ENCODE measurements around the gene WSB2.
A peak's percentile ranks its signal among the peaks of the same experiment; 100 is the strongest.

The WSB2 gene

DNA sequence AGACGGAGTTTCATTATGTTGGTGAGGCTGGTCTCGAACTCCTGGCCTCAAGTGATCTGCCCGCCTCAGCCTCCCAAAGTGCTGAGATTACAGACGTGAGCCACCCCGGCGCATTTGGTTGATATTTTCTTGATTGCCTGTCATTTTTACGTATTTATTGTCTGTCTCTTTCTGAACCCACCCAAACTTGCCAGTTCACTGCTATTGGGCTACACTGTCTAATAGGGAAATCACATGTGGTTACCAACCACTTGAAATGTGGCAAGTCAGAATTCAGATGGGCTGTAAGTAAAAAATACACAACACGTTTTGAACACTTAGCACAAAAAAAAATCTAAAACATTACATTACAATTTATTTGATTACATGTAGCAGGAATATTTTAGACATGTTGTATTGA is 2.1 kb downstream of the WSB2 start:
- peaks cover 0 to 19% (median 14%) of the 10 kb centered on the region in 11 experiments; a peak in 12 of 22 replicates for H3K27me3 ChIP-seq
- peak overlapping the region in 1 of 11 experiments; percentile 89; a peak in 4 of 22 replicates for H3K27ac ChIP-seq
- no peak overlapping the region; a peak in 1 of 20 replicates for H3K4me3 ChIP-seq
- peak overlapping the region in 10 of 11 experiments; percentile 72 to 94 (median 90); a peak in 13 of 22 replicates for H3K4me2 ChIP-seq
- peaks cover 32 to 39% (median 35%) of the 10 kb centered on the region in 10 experiments for H3K4me1 ChIP-seq
- H3K36me3 ChIP-seq, result peaks cover 0 to 7% (median 0%) of the 10 kb centered on the region in 11 experiments; a peak in 2 of 22 replicates
- peaks cover 0 to 51% (median 0%) of the 10 kb centered on the region in 11 experiments; a peak in 6 of 22 replicates for H4K20me1 ChIP-seq
- H3K9ac ChIP-seq, result peak overlapping the region in 3 of 11 experiments; percentile 90 to 95 (median 94); a peak in 3 of 22 replicates
- no peaks in the 10 kb centered on the region for H3K9me3 ChIP-seq (replicated peaks in 1 of 11)
- no peak for TF ChIP-seq Cebpa-rat (IDR thresholded peaks at IDR 0.05)

DNA sequence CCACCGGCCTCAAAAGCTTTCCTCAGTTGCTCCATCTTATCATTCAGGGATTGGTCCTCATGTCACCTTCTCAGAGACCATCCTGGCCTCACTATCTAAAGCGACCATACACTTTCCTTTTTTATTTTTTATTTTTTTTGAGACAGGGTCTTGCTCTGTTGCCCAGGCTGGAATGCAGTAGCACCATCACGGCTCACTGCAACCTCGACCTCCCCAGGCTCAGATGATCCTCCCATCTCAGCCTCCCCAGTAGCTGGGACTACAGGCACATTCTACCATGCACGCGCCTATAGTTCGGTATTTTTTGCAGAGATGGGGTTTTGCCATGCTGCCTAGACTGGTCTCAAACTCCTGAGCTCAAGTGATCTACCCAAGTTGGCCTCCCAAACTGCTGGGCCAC is 2.8 kb downstream of the WSB2 start:
- Histone ChIP-seq H4K20me1 (peaks cover 0 to 58% (median 0%) of the 10 kb centered on the region in 11 experiments; a peak in 7 of 22 replicates), H3K4me3 (no peak overlapping the region), H3K9me3 (replicated peaks in 1 of 11) (no peaks in the 10 kb centered on the region), H3K4me1 (peaks cover 27 to 34% (median 31%) of the 10 kb centered on the region in 10 experiments), H3K9ac (no peak overlapping the region), H3K27ac (no peak overlapping the region), H3K36me3 (peaks cover 0 to 14% (median 0%) of the 10 kb centered on the region in 11 experiments; a peak in 3 of 22 replicates), H3K27me3 (peaks cover 0 to 17% (median 14%) of the 10 kb centered on the region in 11 experiments; a peak in 12 of 22 replicates), H3K4me2 (peak overlapping the region in 1 of 11 experiments; percentile 91; a peak in 2 of 22 replicates)
- TF ChIP-seq Cebpa-rat (IDR thresholded peaks at IDR 0.05), result no peak

DNA sequence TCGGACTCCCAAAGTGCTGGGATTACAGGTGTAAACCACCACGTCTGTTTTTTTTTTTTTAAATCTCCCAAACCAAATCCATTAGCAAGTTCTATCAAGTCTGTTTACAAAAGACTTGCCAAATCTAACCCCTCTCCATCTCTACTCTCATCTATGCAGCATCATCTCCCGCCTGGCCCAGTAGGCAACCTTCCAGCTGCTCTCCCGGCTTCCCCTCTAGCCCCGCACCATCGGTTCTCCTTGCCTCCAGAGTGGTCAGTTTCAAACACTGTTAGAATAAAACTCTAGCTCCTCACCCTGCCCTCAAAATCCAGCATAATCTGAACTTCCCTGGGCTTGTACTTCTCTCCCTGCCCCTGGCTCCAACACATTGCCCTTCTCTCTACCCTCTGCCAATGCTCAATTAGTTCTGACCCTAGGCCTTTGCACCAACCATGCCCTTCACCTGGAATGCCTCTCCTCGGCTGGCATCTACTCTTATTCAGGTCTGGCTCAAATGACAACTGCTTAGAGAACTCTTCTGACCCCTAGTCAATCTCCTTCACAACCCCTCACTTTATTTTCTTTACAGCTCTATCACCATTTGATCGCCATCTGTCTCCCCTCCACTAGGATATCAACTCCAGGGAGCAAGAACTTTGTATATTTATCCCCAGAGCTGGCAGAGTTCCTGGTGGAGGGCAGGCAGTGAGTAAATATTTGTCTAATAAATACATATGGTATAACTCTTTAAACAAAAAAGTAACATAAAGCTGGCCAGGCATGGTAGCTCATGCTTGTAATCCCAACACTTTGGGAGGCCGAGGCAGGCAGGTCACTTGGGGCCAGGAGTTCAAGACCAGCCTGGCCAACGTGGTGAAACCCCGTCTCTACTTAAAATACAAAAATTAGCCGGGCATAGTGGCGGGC is 4.9 kb downstream of the WSB2 start:
- Histone ChIP-seq H3K4me3 (no peak overlapping the region), H3K27me3 (no peaks in the 10 kb centered on the region), H3K4me2 (no peak overlapping the region), H3K4me1 (peaks cover 26 to 40% (median 36%) of the 10 kb centered on the region in 10 experiments), H3K9ac (no peak overlapping the region), H3K27ac (no peak overlapping the region), H3K9me3 (replicated peaks in 1 of 11) (no peaks in the 10 kb centered on the region), H3K36me3 (peaks cover 11 to 35% (median 13%) of the 10 kb centered on the region in 11 experiments; a peak in 20 of 22 replicates), H4K20me1 (peaks cover 0 to 79% (median 4%) of the 10 kb centered on the region in 11 experiments; a peak in 9 of 22 replicates)
- no peak for TF ChIP-seq Cebpa-rat (IDR thresholded peaks at IDR 0.05)

DNA sequence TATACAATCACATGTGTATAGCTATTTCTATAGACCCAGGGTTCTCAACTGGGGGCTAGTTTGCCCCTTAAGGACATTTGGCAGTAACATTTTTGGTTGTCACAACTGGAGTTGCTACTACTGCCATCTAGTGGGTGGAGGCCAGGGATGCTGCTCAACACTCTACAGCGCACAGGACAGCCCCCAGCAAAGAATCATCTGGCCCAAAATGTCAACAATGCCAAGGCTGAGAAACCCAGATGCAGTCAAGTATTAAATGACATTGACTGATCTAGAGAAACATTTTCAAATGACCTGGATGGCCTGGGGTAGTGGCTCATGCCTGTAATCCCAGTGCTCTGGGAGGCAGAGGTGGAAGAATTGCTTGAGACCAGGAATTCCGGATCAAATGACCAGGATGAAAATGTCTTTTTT is 5.8 kb downstream of the WSB2 start:
- H3K4me2 ChIP-seq, result no peak overlapping the region
- no peak for TF ChIP-seq Cebpa-rat (IDR thresholded peaks at IDR 0.05)
- no peaks in the 10 kb centered on the region for H3K9me3 ChIP-seq (replicated peaks in 1 of 11)
- peaks cover 22 to 38% (median 32%) of the 10 kb centered on the region in 10 experiments for H3K4me1 ChIP-seq
- peaks cover 18 to 45% (median 23%) of the 10 kb centered on the region in 11 experiments; a peak in 21 of 22 replicates for H3K36me3 ChIP-seq
- no peak overlapping the region for H3K9ac ChIP-seq
- H3K4me3 ChIP-seq, result no peak overlapping the region
- no peaks in the 10 kb centered on the region for H3K27me3 ChIP-seq
- H4K20me1 ChIP-seq, result peaks cover 0 to 88% (median 4%) of the 10 kb centered on the region in 11 experiments; a peak in 9 of 22 replicates
- H3K27ac ChIP-seq, result no peak overlapping the region

DNA sequence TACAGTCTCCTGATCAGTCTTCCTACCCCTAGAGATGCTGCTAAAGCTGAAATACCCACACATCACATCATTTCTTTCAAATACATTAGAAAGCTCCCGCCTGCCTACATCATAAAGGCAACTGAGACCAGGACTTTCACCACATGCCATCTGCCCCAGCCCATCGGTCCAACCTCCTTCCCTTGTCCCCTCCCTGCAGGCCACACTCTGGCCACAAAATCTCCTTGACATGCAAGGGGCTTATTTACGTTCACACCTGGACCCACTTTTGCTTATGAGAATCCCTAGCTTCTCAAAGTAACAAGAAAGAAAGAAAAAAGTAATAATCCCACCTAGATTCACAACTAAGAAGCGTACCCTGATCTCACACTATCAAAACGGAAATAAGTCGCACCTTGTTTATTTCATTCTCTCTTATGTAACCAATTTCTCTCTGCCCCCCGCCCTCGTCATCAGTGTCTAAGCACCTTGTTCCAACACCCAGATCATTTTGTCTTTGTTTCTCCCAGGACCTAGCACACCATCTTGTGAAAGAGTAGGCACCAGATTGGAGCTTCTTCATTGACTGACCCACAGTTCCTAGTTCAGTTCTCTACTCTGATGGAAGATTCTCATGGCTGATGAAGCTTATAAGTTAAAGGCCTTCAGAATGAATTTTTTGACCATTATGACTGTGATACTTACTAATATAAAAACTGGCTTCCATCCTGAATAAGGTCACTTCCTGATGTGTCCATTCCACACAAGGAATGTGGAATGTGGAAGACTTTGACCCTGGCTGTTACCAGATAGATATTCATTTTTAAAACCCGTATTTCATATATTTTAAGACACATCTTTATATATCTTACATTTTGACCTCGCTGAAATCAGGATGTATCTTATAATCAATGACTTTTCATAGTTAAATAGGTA is 7.7 kb downstream of the WSB2 start:
- peaks cover 22 to 63% (median 34%) of the 10 kb centered on the region in 11 experiments; a peak in 21 of 22 replicates for H3K36me3 ChIP-seq
- no peaks in the 10 kb centered on the region for H3K9me3 ChIP-seq (replicated peaks in 1 of 11)
- H3K27ac ChIP-seq, result peak overlapping the region in 9 of 11 experiments; percentile 1 to 56 (median 36); a peak in 12 of 22 replicates
- no peak overlapping the region for H3K4me3 ChIP-seq
- peaks cover 17 to 30% (median 26%) of the 10 kb centered on the region in 10 experiments for H3K4me1 ChIP-seq
- peak overlapping the region in 3 of 11 experiments; percentile 8 to 16 (median 11); a peak in 1 of 22 replicates for H3K9ac ChIP-seq
- H4K20me1 ChIP-seq, result peaks cover 0 to 100% (median 4%) of the 10 kb centered on the region in 11 experiments; a peak in 9 of 22 replicates
- peak overlapping the region; percentile 1 to 72 (median 51); a peak in 17 of 22 replicates for H3K4me2 ChIP-seq
- TF ChIP-seq Cebpa-rat (IDR thresholded peaks at IDR 0.05), result no peak
- no peaks in the 10 kb centered on the region for H3K27me3 ChIP-seq

DNA sequence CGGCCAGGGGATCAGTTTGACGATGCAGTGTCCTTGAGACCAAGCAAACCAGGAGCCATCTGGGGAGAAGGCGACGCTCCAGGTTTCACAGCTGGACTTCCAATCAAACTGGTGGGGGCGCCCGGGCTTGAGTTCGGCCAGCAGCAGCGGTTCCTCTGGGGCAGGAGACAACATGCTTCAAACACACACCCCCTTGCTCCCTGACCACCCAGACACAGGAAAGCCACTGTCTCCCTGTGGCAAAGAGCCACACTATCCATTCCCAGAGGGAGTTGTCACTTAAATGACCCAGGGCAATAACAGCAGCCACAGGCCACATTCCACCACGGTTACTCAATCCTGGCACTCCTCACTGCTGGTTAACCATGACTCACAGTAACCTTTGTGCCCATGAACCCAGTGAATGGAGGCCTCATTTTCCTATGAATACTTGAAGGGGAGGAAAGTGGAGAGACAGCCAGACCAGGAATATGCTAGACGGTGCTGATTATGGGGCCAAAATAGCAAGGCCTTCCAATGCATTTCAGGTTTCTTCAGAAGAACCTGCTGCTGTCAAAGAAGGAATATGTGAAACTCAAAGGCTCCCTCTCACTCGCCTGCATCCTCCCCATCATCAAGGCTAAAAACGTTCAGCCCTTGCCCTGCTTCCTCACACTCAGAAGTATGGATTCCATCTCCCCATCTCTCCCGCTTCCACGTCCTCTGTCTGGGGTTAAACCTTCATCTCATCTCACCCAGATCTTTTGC is 8.5 kb downstream of the WSB2 start:
- H3K36me3 ChIP-seq, result peaks cover 22 to 71% (median 39%) of the 10 kb centered on the region in 11 experiments
- peak overlapping the region in 4 of 11 experiments; percentile 8 to 18 (median 14); a peak in 2 of 22 replicates for H3K9ac ChIP-seq
- peaks cover 0 to 100% (median 4%) of the 10 kb centered on the region in 11 experiments; a peak in 9 of 22 replicates for H4K20me1 ChIP-seq
- no peaks in the 10 kb centered on the region for H3K27me3 ChIP-seq
- no peaks in the 10 kb centered on the region for H3K9me3 ChIP-seq (replicated peaks in 1 of 11)
- H3K4me3 ChIP-seq, result no peak overlapping the region
- TF ChIP-seq Cebpa-rat (IDR thresholded peaks at IDR 0.05), result peak in 2 of 11 experiments; percentile 20 to 34; a peak in 1 of 22 replicates
- peak overlapping the region in 9 of 11 experiments; percentile 4 to 56 (median 36); a peak in 13 of 22 replicates for H3K27ac ChIP-seq
- H3K4me2 ChIP-seq, result peak overlapping the region; percentile 1 to 72 (median 51); a peak in 18 of 22 replicates
- peaks cover 19 to 34% (median 23%) of the 10 kb centered on the region in 10 experiments for H3K4me1 ChIP-seq

DNA sequence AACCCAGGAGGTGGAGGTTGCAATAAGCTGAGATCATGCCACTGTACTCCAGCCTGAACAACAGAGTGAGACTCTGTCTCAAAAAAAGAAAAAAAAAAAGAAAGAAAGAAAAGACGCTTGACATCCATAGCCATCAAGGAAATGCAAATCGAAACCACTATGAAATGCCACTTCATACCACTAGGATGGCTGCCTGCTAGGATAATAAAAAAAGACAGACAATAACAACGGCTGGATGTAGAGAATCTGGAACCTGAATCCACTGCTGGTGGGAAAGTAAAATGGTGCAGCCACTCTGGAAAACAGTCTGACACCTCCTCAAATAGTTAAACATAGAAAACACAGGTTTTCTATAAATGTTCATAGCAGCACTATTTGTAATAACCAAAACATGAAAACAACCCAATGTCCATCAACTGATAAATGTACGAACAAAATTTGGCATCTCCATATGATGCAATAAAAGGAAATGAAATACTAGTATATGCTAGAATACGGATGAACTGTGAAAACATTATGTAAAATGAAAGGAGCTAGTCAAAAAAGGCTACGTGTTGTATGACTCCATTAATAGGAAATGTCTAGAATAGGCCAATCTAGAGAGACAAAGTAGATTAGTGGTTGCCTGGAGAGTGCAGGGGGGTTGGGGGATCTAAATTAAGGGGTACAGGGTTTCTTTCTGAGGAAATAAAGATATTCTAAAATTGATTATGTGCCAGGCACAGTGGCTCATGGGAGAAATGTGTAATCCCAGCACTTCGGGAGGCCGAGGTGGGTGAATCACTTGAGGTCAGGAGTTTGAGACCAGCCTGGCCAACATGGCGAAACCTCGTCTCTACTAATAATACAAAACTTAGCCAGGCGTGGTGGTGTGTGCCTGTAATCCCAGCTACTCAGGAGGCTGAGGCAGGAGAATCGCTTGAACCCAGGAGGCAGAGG is 9.7 kb downstream of the WSB2 start:
- peaks cover 22 to 84% (median 44%) of the 10 kb centered on the region in 11 experiments for H3K36me3 ChIP-seq
- H3K27ac ChIP-seq, result no peak overlapping the region; a peak in 1 of 22 replicates
- H3K9ac ChIP-seq, result no peak overlapping the region
- peaks cover 0 to 100% (median 4%) of the 10 kb centered on the region in 11 experiments; a peak in 9 of 22 replicates for H4K20me1 ChIP-seq
- no peak for TF ChIP-seq Cebpa-rat (IDR thresholded peaks at IDR 0.05)
- no peaks in the 10 kb centered on the region for H3K27me3 ChIP-seq
- H3K9me3 ChIP-seq (replicated peaks in 1 of 11), result no peaks in the 10 kb centered on the region
- no peak overlapping the region for H3K4me3 ChIP-seq
- H3K4me2 ChIP-seq, result peak overlapping the region in 2 of 11 experiments; percentile 57 to 66; a peak in 2 of 22 replicates
- H3K4me1 ChIP-seq, result peaks cover 19 to 34% (median 23%) of the 10 kb centered on the region in 10 experiments
